Measurements from ENCODE around the gene ERCC2.

DNA sequence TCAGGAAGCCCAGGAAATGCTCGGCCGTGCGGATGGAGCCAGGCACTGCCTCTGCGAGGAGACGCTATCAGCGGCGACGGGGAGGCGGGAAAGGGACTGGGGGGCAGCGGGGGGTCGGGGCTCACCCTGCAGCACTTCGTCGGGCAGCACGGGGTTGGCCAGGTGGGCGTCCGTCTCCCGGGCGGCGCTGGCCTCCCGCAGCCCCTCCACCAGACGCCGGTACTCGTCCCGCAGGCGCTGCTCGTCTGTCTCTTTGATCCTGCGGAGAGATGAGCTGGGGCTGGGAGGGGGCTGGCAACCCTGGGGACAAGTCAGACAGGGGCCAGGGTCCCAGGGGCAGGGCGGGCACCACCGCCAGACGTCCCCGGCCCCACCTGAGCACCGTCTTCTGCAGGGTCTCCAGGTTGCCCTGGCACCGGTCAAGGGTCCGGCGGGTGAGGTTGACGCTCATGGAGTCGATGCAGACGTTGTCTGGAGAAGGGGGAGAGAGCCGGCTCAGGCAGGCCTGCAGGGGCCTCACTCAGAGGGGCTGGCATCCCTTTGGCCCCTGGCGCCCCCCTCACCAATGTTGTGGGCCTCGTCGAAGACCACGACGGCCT is 6.4 kb downstream of the ERCC2 start:
- TF ChIP-seq POLR2A (IDR thresholded peaks at IDR 0.05) (no peak), CTCF (IDR thresholded peaks at IDR 0.05) (no peak)
